Measurements from ENCODE around the gene PRB2.
"Not testable (repeated sequence)": the region's sequence is repeated elsewhere in the genome, so short reads cannot be mapped to it uniquely, and the experiment has no call there.

PRB2 gene

DNA sequence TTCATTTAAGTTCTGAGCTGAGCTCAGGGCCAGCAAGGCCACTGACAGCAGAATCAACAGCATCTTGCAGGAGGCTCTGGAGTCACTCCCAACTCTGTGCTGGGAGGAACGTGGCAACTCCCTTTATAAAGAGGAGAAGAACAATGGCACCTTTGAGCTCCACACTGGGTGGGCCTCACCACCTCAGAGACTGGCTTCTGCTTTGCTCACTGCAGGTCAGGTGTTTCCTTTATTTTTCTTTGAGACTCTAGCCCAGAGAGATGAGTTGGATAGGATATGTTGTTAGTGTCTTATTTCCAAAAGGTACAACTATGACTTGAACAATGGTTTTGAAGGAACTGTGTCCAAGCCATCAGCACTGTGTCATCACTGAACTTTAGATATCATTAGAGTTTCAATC, at the start of gene PRB2:
PRB2 (minus strand) TSS at position 101 of the 400 bp plus-strand sequence; CDS start at position 63, 38 bp downstream.
- H3K4me3 ChIP-seq (ENCODE audit: low read depth, low read length), result not testable (repeated sequence)

GRCh38 chr12:11437966-11438365, 42.6 kb upstream of the PRB2 start:
- H3K4me3 ChIP-seq (ENCODE audit: low read depth, low read length), result no peak overlapping the region

DNA sequence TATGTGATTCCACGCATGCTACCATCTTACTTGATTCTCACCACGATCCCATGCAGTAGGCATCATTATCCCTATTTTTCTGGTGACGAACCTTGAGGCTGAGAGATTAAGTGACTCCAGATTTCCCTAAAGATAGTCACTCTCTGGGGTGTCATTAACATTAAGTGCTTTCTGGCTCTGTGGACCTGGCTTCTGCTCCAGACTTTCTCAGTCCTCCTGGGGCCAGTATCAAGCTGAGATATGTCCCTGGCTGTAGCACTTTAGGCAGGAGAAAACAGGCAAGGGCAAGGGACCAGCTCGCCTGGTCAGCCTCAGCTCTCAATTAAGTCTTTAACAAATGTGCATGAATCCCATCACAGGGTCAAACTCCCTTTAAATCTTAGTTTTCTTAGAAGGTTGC, 38.3 kb upstream of the PRB2 start:
- no peak overlapping the region for H3K4me3 ChIP-seq (ENCODE audit: low read depth, low read length)

DNA sequence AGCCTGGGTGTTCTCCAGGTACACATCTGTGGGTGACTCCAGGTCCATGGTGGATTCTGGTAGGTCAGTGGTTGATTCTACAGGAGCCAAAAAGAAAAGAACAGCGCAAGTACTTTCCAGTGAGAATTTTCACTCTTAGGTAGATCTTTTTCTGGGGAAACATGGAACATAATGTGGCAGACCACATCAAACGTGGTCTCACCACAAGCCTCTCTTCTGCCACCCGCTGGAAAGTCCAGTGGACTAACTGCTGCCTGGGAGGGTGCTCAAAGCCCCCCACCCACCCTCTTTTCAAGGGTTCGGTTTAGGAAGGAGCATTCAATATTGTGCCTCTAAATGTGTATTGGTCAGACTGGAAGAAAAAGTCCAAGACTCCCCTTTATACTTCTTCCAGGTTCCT, 36.1 kb upstream of the PRB2 start:
- H3K4me3 ChIP-seq (ENCODE audit: low read depth, low read length), result no peak overlapping the region

GRCh38 chr12:11427341-11427740, 32.0 kb upstream of the PRB2 start:
- H3K4me3 ChIP-seq (ENCODE audit: low read depth, low read length), result no peak overlapping the region

GRCh38 chr12:11412731-11413130, 17.4 kb upstream of the PRB2 start:
- H3K4me3 ChIP-seq (ENCODE audit: low read depth, low read length), result no peak overlapping the region

GRCh38 chr12:11408096-11408495, 12.7 kb upstream of the PRB2 start:
- no peak overlapping the region for H3K4me3 ChIP-seq (ENCODE audit: low read depth, low read length)

DNA sequence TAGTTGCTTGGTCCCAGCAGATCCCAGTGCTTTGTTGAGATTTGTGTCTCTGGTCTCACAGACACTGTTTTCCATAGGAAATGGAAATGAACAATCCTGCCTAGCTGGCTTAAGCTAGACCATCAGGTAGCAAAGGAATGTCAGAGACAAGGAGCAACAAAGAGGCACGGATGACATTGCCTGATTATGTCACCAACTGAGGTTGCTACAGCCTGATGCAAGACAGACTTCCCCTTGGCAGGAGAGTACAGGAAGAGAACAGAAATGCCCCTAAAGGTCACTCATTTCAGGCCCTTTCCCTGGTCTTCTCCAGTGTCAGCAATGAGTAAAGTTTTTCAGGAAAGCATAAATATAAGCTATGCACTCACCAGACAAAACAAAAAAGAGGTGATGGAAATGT, 2.0 kb upstream of the PRB2 start:
- no peak overlapping the region for H3K4me3 ChIP-seq (ENCODE audit: low read depth, low read length)

- H3K4me3 ChIP-seq (ENCODE audit: low read depth, low read length), result not testable (repeated sequence)
These were observed 3.9 kb downstream of the PRB2 start for GRCh38 chr12:11391456-11391855.

DNA sequence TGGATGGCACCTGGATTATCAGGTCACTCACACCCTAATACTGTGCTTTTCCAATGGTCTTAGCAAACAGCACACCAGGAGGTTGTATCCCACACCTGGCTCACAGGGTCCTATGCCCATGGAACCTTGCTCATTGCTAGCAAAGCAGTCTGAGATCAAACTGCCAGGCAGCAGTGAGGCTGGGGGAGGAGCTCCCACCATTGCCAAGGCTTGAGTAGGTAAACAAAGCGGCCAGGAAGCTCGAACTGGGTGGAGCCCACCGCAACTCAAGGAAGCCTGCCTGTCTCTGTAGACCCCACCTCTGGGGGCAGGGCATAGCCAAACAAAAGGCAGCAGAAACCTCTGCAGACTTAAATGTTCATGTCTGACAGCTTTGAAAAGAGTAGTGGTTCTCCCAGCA, 17.9 kb downstream of the PRB2 start:
- not testable (repeated sequence) for H3K4me3 ChIP-seq (ENCODE audit: low read depth, low read length)

DNA sequence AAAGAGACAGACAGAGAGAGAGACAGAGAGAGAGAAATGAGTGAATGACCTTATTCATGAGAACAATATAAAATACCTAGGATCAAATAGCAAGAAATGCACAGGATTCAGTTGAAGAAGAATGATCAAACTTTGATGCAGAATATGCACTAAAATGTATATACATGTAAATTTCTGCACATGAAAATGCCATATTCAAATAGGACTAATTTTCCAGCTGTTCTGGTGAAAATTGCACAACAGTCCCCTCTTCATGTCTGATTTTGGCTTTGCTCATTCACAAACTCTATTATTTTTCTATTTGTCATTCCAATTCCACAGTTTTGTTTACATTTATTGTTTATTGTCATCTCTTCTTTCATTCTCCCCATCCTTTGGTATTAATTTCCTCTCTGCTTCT, 34.2 kb downstream of the PRB2 start:
- no peak overlapping the region for H3K4me3 ChIP-seq (ENCODE audit: low read depth, low read length)

DNA sequence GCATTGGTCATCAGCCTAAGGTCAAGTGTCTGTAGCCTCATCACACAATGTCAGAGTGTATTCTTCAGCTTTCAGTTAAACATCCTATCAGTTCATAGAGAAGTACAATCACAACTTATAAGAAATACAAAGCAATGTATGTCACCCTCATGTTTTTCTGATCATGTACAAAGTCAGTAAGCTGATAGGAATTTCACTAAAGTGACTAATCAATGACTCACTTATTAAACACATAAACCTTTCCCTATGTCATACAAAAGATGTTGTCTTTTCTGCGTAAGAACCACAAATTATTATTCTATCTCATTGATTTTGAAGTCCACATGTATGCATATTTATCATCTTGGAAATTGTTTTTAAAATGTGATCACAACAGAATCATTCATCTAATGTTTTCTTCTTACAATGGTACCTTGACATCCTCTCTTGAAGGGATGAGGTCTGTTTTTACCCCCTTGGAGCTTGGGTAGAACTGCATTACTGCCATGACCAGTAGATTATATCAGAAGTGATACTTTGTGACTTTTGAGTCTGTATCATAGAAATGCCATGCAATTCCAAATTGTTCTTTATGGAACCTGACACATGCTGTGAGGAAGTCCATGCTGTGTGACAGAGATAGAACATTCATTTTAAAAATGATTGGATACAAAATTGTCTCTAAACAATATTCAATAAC, 35.0 kb downstream of the PRB2 start:
- H3K4me3 ChIP-seq (ENCODE audit: low read depth, low read length), result not testable (repeated sequence)

DNA sequence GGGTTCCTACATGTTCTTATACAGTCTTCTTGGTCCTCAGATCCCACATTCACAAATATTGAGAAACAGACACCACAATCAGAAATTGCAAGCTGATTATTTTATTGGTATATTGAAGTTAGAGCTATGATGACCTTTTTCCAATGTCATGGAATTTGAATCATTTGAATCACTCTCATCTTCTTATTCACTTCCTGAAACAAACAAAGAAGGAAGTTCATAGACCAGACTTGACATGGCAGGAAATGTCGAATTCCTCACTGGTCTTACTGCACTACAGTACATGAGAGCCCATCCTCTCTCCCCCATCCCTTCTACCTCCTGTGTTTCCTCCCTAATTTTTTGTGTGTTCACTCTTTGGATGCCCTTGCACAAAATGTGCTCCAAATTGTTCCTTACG, 43.6 kb downstream of the PRB2 start:
- not testable (repeated sequence) for H3K4me3 ChIP-seq (ENCODE audit: low read depth, low read length)

DNA sequence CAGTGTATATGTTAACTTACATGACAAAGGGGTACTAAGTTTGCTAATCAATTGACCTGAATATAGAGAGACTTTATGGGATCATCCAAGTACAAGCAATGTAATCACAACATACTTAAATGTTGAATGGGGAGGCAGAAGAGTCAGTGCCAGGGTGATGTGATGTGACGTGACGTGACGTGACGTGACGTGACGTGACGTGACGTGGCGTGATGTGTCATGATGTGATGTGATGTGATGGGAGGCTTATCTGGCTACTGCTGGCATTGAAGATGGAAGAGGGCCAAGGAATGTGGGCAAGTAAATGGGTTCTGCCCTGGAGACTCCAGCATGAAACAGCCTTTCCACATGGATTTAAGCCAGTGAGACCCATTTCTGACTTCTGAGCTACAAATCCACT, 46.9 kb downstream of the PRB2 start:
- no peak overlapping the region for H3K4me3 ChIP-seq (ENCODE audit: low read depth, low read length)

DNA sequence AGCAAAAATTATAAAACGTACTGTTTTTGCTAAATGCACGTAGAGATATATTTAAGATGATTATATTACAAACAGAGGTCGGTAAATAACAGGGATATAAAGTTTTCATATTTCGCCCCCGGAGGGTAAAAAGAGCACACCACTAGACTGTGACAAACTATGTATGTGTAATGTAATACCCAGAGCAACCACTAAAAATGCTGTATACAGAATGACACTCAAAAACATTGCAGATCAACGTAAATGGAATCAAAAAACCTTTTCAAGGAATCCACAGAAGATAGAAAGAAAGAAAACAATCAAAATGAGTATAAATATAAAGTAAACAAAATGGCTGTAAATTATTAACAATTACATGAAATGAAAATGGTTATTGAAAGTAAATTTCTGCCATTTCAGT, 47.6 kb downstream of the PRB2 start:
- H3K4me3 ChIP-seq (ENCODE audit: low read depth, low read length), result no peak overlapping the region

DNA sequence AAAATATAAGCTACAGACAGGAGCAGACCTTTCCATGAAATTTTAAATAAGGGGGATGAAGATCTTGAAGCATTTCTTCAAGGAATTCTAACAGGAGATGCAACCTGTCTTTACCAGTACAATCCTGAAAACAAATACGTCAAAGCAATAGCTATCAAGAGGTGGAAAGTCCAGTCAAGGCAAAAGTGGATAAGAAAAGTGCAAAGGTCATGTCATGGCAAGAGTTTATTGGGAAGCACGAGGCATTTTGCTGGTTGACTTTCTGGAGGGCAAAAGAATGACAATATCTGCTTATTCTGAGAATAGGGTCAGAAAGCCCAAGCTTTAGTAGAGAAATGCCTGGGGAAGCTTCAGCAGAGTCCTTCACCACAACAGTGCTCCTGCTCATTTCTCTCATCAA, 50.9 kb downstream of the PRB2 start:
- H3K4me3 ChIP-seq (ENCODE audit: low read depth, low read length), result no peak overlapping the region

All from iPS-11a (cell line).